ENCODE results near the gene SLC44A1. TPM values are rescaled to one million over a fixed set of nuclear protein-coding genes. Genes with fewer than 3 reads are reported as not detected.

SLC44A1 gene
- total and polyA plus RNA-seq, 2 of the 13 experiments (the other 11 are each of a cell fraction or from before 2014, with no cell fraction given) = 21.4 to 40.8 TPM

- ChIA-PET POLR2A (no interaction called here), CTCF (ENCODE audit: low intra/inter-chr PET ratio, low total read pairs) (no interaction called here)
- FAIRE-seq = no peak
Measured at GRCh38 chr9:105233873-105234272, 10.6 kb upstream of the SLC44A1 start.

GRCh38 chr9:105236261-105236660 is 8.2 kb upstream of the SLC44A1 start:
- Histone ChIP-seq H3K27ac (ENCODE audit: extremely low read length, insufficient read depth, low read length) (no peak overlapping the region), H3K4me2 (ENCODE audit: low read depth, low read length) (no peak overlapping the region), H3K4me3 (replicated peaks in 1 of 3; ENCODE audit: insufficient read depth in 1 of 3, low read depth in 2 of 3, low read length in 3 of 3) (no peak overlapping the region), H3K79me2 (ENCODE audit: insufficient read depth, low read length) (no peaks in the 10 kb centered on the region), H3K27me3 (ENCODE audit: control insufficient read depth in 1 of 2, insufficient read depth in 2 of 2, low read length in 2 of 2) (no peaks in the 10 kb centered on the region), H3K36me3 (replicated peaks in 1 of 2; ENCODE audit: control insufficient read depth in 1 of 2, insufficient read depth in 2 of 2, low read length in 2 of 2) (no peaks in the 10 kb centered on the region), H3K4me1 (ENCODE audit: insufficient read depth, low read length) (peaks cover 19% of the 10 kb centered on the region), H3K9me3 (ENCODE audit: low read length) (no peaks in the 10 kb centered on the region), H3K9ac (ENCODE audit: insufficient read depth, low read depth, low read length) (no peak overlapping the region), H2AFZ (ENCODE audit: low read length) (no peak overlapping the region), H4K20me1 (ENCODE audit: insufficient read depth, low read length) (no peaks in the 10 kb centered on the region)
- WGBS (ENCODE audit: low lambda C conversion rate) = 97% methylated on average over 1 of the region's 1 CpG
- DNase-seq (ENCODE audit: low spot score) = no peak
- ChIA-PET POLR2A (interaction anchor here (1.1 kb wide), 1 partner anchor 12 kb away, joined by 3 read pairs; no protein-coding TSS in a partner anchor), CTCF (ENCODE audit: low intra/inter-chr PET ratio, low total read pairs) (no interaction called here)
- TF ChIP-seq NFATC3 (CRISPR knock-in tag; IDR thresholded peaks at IDR 0.05) = no peak
- ATAC-seq = no peak
- no peak for FAIRE-seq
- intact Hi-C loops (cut with micrococcal nuclease; ENCODE audit: unreplicated experiment) (loop anchor here (5.0 kb wide), 1 partner anchor 44 kb away; no protein-coding TSS in a partner anchor), in situ Hi-C loops (cut with HindIII; ENCODE audit: extremely low pct_ligation_motif_present, low pct_unique_long_range_greater_than_20kb) (no loop called here)
- BruUV-seq (replicated peaks) = no TSS peak

More at GRCh38 chr9:105233873-105234272, 10.6 kb upstream of the SLC44A1 start:
- no peak overlapping the region for H3K9ac ChIP-seq (ENCODE audit: insufficient read depth, low read depth, low read length)
- ATAC-seq (no peak), DNase-seq (ENCODE audit: low spot score) (no peak)
- no peaks in the 10 kb centered on the region for H3K36me3 ChIP-seq (replicated peaks in 1 of 2; ENCODE audit: control insufficient read depth in 1 of 2, insufficient read depth in 2 of 2, low read length in 2 of 2)
- peaks cover 21% of the 10 kb centered on the region for H3K4me1 ChIP-seq (ENCODE audit: insufficient read depth, low read length)
- no peaks in the 10 kb centered on the region for H3K27me3 ChIP-seq (ENCODE audit: control insufficient read depth in 1 of 2, insufficient read depth in 2 of 2, low read length in 2 of 2)
- H3K9me3 ChIP-seq (ENCODE audit: low read length) = no peaks in the 10 kb centered on the region
- H3K4me3 ChIP-seq (replicated peaks in 1 of 3; ENCODE audit: insufficient read depth in 1 of 3, low read depth in 2 of 3, low read length in 3 of 3) = no peak overlapping the region
- no peaks in the 10 kb centered on the region for H3K79me2 ChIP-seq (ENCODE audit: insufficient read depth, low read length)
- no peak overlapping the region for H3K4me2 ChIP-seq (ENCODE audit: low read depth, low read length)
- in situ Hi-C loops (cut with HindIII; ENCODE audit: extremely low pct_ligation_motif_present, low pct_unique_long_range_greater_than_20kb) (no loop called here), intact Hi-C loops (cut with micrococcal nuclease; ENCODE audit: unreplicated experiment) (no loop called here)
- no TSS peak for BruUV-seq (replicated peaks)
- H3K27ac ChIP-seq (ENCODE audit: extremely low read length, insufficient read depth, low read length) = no peak overlapping the region
- H2AFZ ChIP-seq (ENCODE audit: low read length) = no peak overlapping the region
- TF ChIP-seq MAFK (conservative IDR thresholded peaks at IDR 0.05 in 1 of 2, IDR thresholded peaks at IDR 0.05 in 1 of 2; ENCODE audit: low read length in 2 of 2) (peak; percentile 42 to 57; a peak in 3 of 4 replicates), WIZ (CRISPR knock-in tag; IDR thresholded peaks at IDR 0.05) (no peak)
- no peaks in the 10 kb centered on the region for H4K20me1 ChIP-seq (ENCODE audit: insufficient read depth, low read length)
